M059J (cell line): ENCODE measurements around the gene RETREG1. TPM values are rescaled to one million over a fixed set of nuclear protein-coding genes. Genes with fewer than 3 reads are reported as not detected.

Experiments used
- DNase-seq: peaks from one replicate; pipeline ENCODE4 v3.0.0-alpha.2; 2012; ENCODE audit warnings: low read depth
- total RNA-seq: library from RNA; depleted of rRNA; stranded (reverse); fragments of >200 nt; shearing (Covaris generic); gene quantifications from 2 replicates; pipeline ENCODE4 v1.2.3, GENCODE V29; 2014

RETREG1 gene
- total RNA-seq, 1 experiment from 2014 or later: 2.2 TPM

GRCh38 chr5:16582081-16582480 is 34.7 kb downstream of the RETREG1 start:
- DNase-seq: peak; percentile 20

GRCh38 chr5:16580382-16580781 is 36.4 kb downstream of the RETREG1 start:
- DNase-seq: no peak

DNA sequence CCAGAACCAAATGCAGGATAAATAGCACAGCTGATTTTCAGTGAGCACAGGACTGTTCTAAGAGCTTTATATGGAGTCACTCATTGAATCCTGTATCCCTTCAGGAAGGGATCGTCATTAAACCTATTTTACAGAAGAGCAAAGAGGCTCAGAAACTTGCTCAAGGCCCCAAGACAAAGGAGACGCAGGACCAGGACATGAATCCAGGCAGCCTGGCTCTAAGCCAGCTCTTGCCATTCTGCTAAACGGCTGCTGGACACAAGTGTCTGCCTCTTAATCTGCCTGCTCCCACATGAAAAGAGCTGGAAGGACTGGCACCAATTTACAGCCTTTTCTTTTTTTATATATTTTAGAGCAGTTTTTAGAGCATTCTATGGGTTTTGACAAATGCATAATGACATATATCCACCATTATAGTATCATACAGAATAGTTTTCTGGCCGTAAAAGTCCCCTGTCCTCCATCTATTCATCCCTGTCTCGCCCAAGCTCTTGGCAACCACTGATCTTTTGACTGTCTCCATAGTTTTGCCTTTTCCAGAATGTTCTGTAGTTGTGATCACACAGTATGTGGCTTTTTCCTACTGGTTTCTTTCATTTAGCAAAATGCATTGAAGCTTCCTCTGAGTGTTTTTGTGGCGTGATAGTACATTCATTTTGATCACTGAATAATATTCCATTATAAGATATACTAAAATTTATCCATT is 37.5 kb downstream of the RETREG1 start:
- no peak for DNase-seq

- DNase-seq: no peak
Observed at GRCh38 chr5:16578474-16578883, 38.3 kb downstream of the RETREG1 start.

GRCh38 chr5:16577677-16578076 is 39.1 kb downstream of the RETREG1 start:
- no peak for DNase-seq

DNA sequence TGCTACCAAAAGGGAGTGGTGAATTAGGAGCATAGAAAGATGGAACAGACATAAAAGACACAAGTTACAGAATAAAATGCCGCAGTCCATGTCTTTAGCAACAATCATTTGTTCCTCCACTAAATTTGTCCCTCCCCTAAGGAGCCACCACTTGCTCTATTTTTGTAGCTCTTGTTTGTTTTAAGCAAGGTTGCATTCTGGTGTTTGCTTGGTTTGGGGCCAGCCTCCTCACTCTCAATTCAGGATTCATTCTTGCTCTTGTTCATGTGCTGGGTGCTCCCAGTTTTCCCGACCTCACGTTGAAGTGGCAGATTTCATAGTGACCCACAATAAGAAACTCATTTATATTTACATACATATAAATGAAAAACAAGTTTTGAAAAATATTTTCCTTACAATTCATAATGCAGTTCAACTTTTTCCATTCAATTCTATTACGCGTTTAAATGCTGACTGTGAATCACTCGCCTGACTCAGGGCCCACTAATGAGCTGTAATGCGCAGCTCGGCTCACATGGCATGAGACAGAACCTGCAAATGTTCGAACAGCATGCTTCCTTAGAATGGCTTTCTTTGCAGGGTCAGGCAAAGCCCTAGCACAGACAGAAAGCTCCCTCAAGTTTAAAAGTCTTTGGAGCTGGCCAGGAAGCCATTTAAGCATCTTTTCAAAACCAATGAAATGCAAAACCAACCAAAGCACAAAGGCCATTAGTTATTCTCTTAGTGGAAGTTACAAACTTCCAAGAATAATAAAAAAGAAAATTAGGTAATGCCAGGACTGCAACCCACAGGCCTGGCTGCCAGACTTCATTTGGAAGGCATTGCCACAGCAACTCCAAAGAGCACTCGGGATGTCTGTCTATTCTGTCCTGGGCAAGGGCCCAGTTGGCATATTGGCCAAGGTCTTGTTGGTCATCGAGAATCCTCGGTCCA is 41.7 kb downstream of the RETREG1 start:
- DNase-seq: peak; percentile 86

DNA sequence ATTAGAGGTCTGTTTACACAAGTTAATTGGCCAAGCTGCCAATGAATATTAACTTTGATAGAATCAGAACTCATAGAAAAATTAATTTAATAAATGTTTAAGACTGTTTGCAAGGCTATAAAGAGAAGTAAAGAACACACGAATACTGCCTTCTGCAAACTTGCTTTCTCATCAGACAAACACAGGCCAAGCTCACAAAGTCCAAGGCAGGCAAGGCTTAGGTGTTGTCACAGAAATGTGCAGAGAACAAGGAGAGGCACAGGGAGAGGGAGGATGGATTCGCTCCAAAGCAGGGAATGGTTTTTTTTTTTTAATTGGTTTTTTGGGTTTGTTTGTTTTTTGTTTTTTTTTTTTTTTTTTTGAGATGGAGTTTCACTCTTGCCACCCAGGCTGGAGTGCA is 43.4 kb downstream of the RETREG1 start:
- DNase-seq: no peak

- DNase-seq: no peak
Observed at GRCh38 chr5:16572289-16573015, 44.3 kb downstream of the RETREG1 start.

DNA sequence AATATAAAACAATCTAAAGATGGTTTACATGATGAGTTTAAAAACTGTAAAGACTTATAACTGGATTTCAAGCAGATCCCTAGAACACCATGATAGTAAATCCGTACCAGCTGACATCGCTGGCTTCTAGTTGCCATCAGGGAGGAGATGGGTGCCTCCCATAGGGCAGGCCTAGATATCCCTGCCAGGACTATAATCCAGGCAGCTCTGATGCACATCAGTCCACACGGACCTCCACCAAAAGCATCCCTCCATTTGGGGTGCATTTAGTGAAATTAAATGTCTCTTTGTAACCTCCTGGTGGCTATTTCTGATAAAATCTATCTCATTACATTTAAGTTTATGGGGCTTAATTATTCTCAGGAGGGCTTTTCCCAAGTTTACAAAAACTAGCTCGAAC is 45.8 kb downstream of the RETREG1 start:
- DNase-seq: no peak

GRCh38 chr5:16570121-16570815 is 46.5 kb downstream of the RETREG1 start:
- DNase-seq: no peak

DNA sequence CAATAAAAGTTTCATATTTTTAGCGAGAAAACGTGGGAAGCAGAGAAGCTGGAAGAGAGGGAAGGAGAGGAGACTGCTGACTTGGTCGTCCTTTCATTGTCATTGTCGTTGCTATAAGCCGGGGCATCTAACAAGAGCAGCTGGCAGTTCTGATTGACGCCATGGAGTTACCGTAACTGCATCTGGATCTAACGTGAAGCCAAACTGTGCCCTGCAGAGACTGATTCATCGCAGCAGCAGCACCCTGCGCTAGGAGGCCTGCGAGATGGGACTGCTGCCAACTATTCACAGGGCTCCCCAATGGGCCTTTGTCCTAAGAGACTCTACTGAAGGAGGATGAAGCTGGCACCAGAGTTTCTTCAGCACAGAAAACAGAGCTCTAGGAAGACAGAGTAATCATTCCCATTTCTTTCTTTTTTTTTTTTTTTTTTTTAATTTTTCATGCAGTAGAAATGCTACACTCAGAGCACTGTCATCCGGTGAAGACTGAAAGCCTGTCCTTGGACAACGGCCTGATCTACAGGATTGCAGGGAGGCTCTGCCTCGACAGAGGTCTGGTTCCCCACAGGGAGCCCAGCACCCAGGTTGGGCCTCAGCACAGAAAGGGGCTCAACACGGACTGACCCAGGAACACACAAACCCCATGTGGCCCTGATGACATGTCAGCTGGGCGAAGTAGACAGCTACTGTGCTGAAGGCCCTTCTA is 47.8 kb downstream of the RETREG1 start:
- DNase-seq: peak; percentile 86

- DNase-seq: no peak
Observed at GRCh38 chr5:16567365-16567764, 49.4 kb downstream of the RETREG1 start.

GRCh38 chr5:16565118-16565517 is 51.7 kb downstream of the RETREG1 start:
- DNase-seq: no peak

- DNase-seq: no peak
Observed at GRCh38 chr5:16564248-16564867, 52.4 kb downstream of the RETREG1 start.

DNA sequence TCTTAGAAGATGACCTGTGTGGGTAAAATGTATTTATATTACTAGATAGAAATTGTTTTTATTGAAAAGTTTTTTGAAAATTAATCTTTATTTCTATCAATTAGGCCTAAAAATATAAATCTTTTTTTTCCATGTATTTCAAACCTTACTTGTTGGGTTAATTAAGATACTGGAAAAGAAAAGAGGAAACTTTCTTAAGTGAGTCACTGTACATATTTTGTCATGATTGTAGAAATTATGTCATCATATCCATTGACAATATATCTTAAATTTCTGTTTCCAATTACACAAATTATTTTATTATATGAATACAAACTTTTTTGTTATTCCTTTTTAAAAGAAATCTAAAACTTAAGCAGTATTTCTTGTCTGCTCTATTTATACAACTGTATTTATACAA is 53.1 kb downstream of the RETREG1 start:
- DNase-seq: no peak

DNA sequence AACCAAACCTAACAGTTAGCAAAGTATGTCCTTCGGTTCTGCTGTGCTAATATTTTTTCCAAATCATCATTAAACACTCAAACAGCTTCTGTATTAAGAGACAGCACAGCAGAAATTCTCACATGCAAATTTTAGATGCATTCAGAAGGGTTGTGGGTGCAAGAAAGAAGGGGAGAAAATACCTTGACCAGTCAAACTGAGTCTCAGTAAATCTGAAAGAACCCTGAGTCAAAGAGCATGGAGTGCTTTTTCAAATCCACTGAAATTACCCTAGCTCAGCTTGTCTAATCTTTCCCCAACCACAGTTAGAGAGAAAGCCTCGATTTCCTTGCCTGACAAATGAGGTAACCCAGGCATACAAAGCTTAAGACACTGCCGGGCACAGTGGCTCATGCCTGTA is 55.1 kb downstream of the RETREG1 start:
- DNase-seq: no peak

GRCh38 chr5:16559702-16560101 is 57.1 kb downstream of the RETREG1 start:
- DNase-seq: no peak

GRCh38 chr5:16558984-16559629 is 57.7 kb downstream of the RETREG1 start:
- no peak for DNase-seq

GRCh38 chr5:16557477-16557876 is 59.3 kb downstream of the RETREG1 start:
- no peak for DNase-seq

DNA sequence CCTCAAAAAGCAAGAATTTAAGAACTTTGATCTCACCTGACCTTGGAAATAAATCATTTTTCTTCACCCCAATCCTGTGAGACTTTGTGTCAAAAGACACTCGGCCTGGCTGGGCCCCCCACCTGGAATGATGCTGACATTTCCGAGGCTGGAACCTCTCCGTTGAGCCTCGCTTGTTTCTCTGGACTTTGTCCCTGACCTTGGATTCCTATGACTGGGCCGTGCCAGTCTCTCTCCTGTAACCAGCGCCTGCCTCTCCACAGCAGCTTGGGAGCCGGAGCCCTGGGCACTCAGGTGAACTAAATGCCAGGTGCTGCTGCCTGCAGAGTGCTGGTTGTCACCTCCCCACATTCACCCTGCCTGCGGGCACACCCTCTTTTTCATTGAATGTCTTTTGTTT is 62.7 kb downstream of the RETREG1 start:
- DNase-seq: no peak
